GM21825 (cell line): ENCODE measurements around the gene LDLRAD4.

Experiments used
- ATAC-seq: cut with Tn5 transposase; IDR thresholded peaks from one replicate; pipeline ENCODE4 v1.9.1; 2021; ENCODE audit warnings: mild to moderate bottlenecking, moderate library complexity; ENCODE audit not compliant: unreplicated experiment

LDLRAD4 gene

GRCh38 chr18:13577091-13577697, 358.6 kb downstream of the LDLRAD4 start:
- ATAC-seq = peak; percentile 84

- no peak for ATAC-seq
Measured at GRCh38 chr18:13577781-13578180, 359.2 kb downstream of the LDLRAD4 start.

- ATAC-seq = no peak
Measured at GRCh38 chr18:13578400-13578799, 359.8 kb downstream of the LDLRAD4 start.

- no peak for ATAC-seq
Measured at GRCh38 chr18:13579874-13580273, 361.3 kb downstream of the LDLRAD4 start.

GRCh38 chr18:13580351-13580750, 361.8 kb downstream of the LDLRAD4 start:
- ATAC-seq = no peak

- no peak for ATAC-seq
Measured at GRCh38 chr18:13580991-13581390, 362.4 kb downstream of the LDLRAD4 start.

- ATAC-seq = no peak
Measured at GRCh38 chr18:13581496-13582177, 363.1 kb downstream of the LDLRAD4 start.

GRCh38 chr18:13582178-13582670, 363.7 kb downstream of the LDLRAD4 start:
- no peak for ATAC-seq

- ATAC-seq = no peak
Measured at GRCh38 chr18:13583576-13584550, 365.3 kb downstream of the LDLRAD4 start.

- no peak for ATAC-seq
Measured at GRCh38 chr18:13584825-13585224, 366.3 kb downstream of the LDLRAD4 start.

- ATAC-seq = peak; percentile 40
Measured at GRCh38 chr18:13585379-13586153, 367.0 kb downstream of the LDLRAD4 start.

- peak; percentile 37 for ATAC-seq
Measured at GRCh38 chr18:13587001-13587400, 368.4 kb downstream of the LDLRAD4 start.

- no peak for ATAC-seq
Measured at GRCh38 chr18:13587477-13587876, 368.9 kb downstream of the LDLRAD4 start.

- no peak for ATAC-seq
Measured at GRCh38 chr18:13587937-13588336, 369.4 kb downstream of the LDLRAD4 start.

GRCh38 chr18:13589316-13589715, 370.8 kb downstream of the LDLRAD4 start:
- no peak for ATAC-seq

- ATAC-seq = no peak
Measured at GRCh38 chr18:13589943-13590342, 371.4 kb downstream of the LDLRAD4 start.

- ATAC-seq = no peak
Measured at GRCh38 chr18:13592246-13592645, 373.7 kb downstream of the LDLRAD4 start.

GRCh38 chr18:13594551-13594950, 376.0 kb downstream of the LDLRAD4 start:
- ATAC-seq = no peak

GRCh38 chr18:13597068-13597467, 378.5 kb downstream of the LDLRAD4 start:
- no peak for ATAC-seq

- no peak for ATAC-seq
Measured at GRCh38 chr18:13598591-13598990, 380.0 kb downstream of the LDLRAD4 start.

GRCh38 chr18:13599031-13599430, 380.5 kb downstream of the LDLRAD4 start:
- no peak for ATAC-seq
